ENCODE measurements around the gene ATXN3. TPM values are rescaled to one million over a fixed set of nuclear protein-coding genes. Genes with fewer than 3 reads are reported as not detected.

The ATXN3 gene
- total RNA-seq, 2 donors from 2014 or later, result 20.6 to 21.8 TPM

DNA sequence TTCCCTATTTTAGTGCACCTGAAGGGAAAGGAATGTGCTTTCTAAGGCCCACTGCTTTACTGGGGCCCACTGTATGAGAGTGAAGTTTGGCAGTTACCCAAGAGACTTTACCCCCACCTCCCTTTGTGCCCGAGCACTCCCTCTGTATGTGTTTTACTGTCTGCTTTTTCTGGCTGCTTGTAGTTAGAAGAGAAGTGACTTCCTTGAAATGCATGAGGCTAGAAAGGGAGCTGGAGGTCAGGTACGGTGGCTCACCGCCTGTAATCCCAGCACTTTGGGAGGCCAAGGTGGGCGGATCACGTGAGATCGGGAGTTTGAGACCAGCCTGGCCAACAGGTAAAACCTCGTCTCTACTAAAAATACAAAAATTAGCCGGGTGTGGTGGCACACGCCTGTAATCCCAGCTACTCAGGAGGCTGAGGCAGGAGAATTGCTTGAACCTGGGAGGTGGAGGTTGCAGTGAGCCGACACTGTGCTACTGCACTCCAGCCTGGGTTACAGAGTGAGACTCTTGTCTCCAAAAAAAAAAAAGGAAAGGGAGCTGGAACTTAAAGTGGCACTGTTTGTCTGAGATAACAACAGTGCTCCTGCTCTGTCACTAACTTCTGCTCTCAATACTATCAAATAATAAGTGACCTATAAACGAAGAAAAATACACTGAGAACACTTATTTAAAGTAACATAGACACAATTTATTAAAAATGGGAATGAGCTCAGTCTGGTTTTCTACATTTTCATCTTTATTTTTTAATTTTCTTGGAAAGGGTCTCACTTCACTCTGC is 72.3 kb downstream of the ATXN3 start:
- TF ChIP-seq, protein P1, sequence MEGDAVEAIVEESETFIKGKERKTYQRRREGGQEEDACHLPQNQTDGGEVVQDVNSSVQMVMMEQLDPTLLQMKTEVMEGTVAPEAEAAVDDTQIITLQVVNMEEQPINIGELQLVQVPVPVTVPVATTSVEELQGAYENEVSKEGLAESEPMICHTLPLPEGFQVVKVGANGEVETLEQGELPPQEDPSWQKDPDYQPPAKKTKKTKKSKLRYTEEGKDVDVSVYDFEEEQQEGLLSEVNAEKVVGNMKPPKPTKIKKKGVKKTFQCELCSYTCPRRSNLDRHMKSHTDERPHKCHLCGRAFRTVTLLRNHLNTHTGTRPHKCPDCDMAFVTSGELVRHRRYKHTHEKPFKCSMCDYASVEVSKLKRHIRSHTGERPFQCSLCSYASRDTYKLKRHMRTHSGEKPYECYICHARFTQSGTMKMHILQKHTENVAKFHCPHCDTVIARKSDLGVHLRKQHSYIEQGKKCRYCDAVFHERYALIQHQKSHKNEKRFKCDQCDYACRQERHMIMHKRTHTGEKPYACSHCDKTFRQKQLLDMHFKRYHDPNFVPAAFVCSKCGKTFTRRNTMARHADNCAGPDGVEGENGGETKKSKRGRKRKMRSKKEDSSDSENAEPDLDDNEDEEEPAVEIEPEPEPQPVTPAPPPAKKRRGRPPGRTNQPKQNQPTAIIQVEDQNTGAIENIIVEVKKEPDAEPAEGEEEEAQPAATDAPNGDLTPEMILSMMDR (IDR thresholded peaks at IDR 0.05), result no peak
- no peaks in the 10 kb centered on the region for H3K36me3 ChIP-seq
- no peaks in the 10 kb centered on the region for H3K27me3 ChIP-seq
- no peak overlapping the region for H3K27ac ChIP-seq
- H3K9ac ChIP-seq (ENCODE audit: low read depth in 2 of 2, low read length in 2 of 2), result no peak overlapping the region
- intact Hi-C loops (cut with DNase I), result no loop called here
- H3K4me1 ChIP-seq, result peaks cover 15% of the 10 kb centered on the region
- H3K4me3 ChIP-seq, result no peak overlapping the region
- DNase-seq, result no peak
- no peaks in the 10 kb centered on the region for H3K9me3 ChIP-seq

DNA sequence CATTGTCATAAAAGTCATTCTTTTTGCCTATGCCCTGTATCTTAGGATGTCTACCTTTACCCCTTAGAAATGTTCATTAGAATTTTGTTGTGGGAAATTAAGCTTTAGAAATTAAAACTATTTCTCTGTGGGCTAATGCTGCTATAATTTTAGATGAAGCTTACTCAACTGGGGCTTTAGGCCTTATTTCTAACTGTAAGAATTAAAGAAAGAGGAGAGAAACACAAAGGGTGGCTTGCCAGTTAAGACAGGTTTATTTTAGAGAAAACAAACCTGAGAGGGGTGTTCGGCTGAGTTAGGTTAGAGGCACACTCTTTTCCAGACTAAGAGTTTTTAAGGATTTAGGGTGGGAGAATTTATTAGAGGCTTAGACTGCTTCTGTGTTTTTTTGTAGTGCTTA is 72.9 kb downstream of the ATXN3 start:
- Histone ChIP-seq H3K4me1 (peaks cover 15% of the 10 kb centered on the region), H3K27ac (no peak overlapping the region)
- no peak for DNase-seq

DNA sequence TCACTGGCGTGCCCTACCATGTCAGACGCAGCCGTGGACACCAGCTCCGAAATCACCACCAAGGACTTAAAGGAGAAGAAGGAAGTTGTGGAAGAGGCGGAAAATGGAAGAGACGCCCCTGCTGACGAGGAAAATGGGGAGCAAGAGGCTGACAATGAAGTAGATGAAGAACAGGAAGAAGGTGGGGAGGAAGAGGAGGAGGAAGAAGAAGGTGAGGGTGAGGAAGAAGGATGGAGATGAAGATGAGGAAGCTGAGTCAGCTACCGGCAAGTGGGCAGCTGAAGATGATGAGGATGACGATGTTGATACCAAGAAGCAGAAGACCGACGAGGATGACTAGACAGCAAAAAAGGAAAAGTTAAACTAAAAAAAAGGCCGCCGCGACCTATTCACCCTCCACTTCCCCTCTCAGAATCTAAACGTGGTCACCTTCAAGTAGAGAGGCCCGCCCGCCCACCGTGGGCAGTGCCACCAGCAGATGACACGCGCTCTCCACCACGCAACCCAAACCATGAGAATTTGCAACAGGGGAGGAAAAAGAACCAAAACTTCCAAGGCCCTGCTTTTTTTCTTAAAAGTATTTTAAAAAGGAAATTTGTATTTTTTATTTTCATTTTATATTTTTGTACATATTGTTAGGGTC is 79.7 kb downstream of the ATXN3 start:
- no peaks in the 10 kb centered on the region for H3K36me3 ChIP-seq

More for the DNA sequence above, 72.9 kb downstream of the ATXN3 start:
- intact Hi-C loops (cut with DNase I), result no loop called here
- H3K36me3 ChIP-seq, result no peaks in the 10 kb centered on the region
- H3K9me3 ChIP-seq, result no peaks in the 10 kb centered on the region
- TF ChIP-seq, protein P1 (IDR thresholded peaks at IDR 0.05), result no peak
- no peak overlapping the region for H3K4me3 ChIP-seq
- no peak overlapping the region for H3K9ac ChIP-seq (ENCODE audit: low read depth in 2 of 2, low read length in 2 of 2)
- H3K27me3 ChIP-seq, result no peaks in the 10 kb centered on the region

DNA sequence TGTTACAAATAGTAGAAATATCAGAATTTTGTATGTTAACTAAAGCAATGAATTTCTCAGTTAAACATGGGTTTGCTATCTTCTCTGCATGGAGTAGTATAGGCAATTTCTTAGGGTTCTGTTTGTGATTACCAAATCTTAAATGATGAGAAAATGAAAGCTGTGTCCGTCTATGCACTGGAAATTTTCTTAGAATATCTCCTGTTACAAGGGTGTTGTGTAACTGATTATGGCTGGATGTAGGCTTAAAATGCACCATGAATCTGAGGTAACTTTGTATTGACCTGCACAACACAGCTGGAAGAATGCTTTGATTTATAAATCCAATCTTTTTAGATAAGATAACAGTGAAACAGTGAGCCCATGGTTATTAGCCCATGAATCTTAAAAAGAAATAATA is 84.3 kb downstream of the ATXN3 start:
- intact Hi-C loops (cut with DNase I), result no loop called here
- Histone ChIP-seq H3K27me3 (no peaks in the 10 kb centered on the region), H3K27ac (no peak overlapping the region), H3K9me3 (no peaks in the 10 kb centered on the region), H3K4me1 (no peaks in the 10 kb centered on the region), H3K9ac (ENCODE audit: low read depth in 2 of 2, low read length in 2 of 2) (no peak overlapping the region), H3K4me3 (no peak overlapping the region), H3K36me3 (no peaks in the 10 kb centered on the region)
- no peak for DNase-seq
- TF ChIP-seq, protein P1 (IDR thresholded peaks at IDR 0.05), result no peak

More for the DNA sequence above, 79.7 kb downstream of the ATXN3 start:
- Histone ChIP-seq H3K27ac (no peak overlapping the region), H3K27me3 (no peaks in the 10 kb centered on the region), H3K9ac (ENCODE audit: low read depth in 2 of 2, low read length in 2 of 2) (no peak overlapping the region), H3K9me3 (no peaks in the 10 kb centered on the region), H3K4me3 (no peak overlapping the region), H3K4me1 (no peaks in the 10 kb centered on the region)
- intact Hi-C loops (cut with DNase I), result no loop called here
- TF ChIP-seq, protein P1 (IDR thresholded peaks at IDR 0.05), result no peak
- no peak for DNase-seq

DNA sequence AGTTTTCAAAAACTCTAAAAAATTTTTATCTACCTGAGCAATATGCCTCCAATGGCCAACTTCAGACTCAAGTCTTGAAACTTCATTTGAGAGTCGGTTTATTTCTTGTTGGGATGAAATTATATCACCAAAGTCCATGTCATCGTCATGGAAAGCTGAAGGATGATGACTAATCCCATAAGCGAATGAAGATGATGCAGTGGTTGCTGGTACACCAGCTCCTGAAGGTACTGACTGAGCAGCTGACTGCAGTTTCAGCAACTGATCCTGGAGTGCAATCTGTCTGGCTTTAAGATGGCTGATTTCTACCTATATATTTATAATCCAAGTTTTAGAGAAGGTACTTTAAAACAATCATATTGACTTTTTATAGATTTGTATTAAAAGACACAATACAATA is 84.9 kb downstream of the ATXN3 start:
- intact Hi-C loops (cut with DNase I), result no loop called here
- TF ChIP-seq, protein P1 (IDR thresholded peaks at IDR 0.05), result no peak
- H3K27me3 ChIP-seq, result no peaks in the 10 kb centered on the region
- H3K4me3 ChIP-seq, result no peak overlapping the region
- no peaks in the 10 kb centered on the region for H3K9me3 ChIP-seq
- DNase-seq, result no peak
- H3K9ac ChIP-seq (ENCODE audit: low read depth in 2 of 2, low read length in 2 of 2), result no peak overlapping the region
- H3K27ac ChIP-seq, result no peak overlapping the region
- H3K4me1 ChIP-seq, result no peaks in the 10 kb centered on the region
- H3K36me3 ChIP-seq, result no peaks in the 10 kb centered on the region
